MCF 10A (cell line): ENCODE results near the gene GGA3. TPM values are rescaled to one million over a fixed set of nuclear protein-coding genes. Genes with fewer than 3 reads are reported as not detected.
A peak's percentile ranks its signal among the peaks of the same experiment; 100 is the strongest.

Source experiments
- BruUV-seq: library from RNA; stranded (reverse); fragments of 400-500 nt; replicated peaks from 2 replicates; lab custom pipeline; 2021; lab: Mats Ljungman, UMichigan
- CTCF ChIA-PET: fragments of 300-600 bp; sonication (Branson Sonifier 250); formaldehyde crosslinking; extraction: SDS; loops from one replicate; lab custom pipeline; 2021; ENCODE audit warnings: antibody characterized with exemption, inconsistent platforms; lab: Yijun Ruan, JAX
- POLR2A ChIA-PET: fragments of 300-600, 350-650 bp; sonication (Branson Sonifier 250); formaldehyde crosslinking; extraction: SDS; loops from one replicate; lab custom pipeline; 2020; ENCODE audit warnings: antibody characterized with exemption, inconsistent platforms; lab: Yijun Ruan, JAX
- DNase-seq: peaks from one replicate; pipeline ENCODE4 v3.0.0-alpha.2; 2018; ENCODE audit not compliant: unreplicated experiment
- H3K27ac Mint-ChIP-seq: one replicate; pipeline ENCODE4 v1.8.0; 2022; ENCODE audit warnings: mild to moderate bottlenecking, low read depth, mixed read lengths; ENCODE audit not compliant: unreplicated experiment
- H3K27me3 Mint-ChIP-seq: one replicate; pipeline ENCODE4 v1.8.0; 2022; ENCODE audit warnings: mixed read lengths; ENCODE audit not compliant: insufficient read depth, unreplicated experiment
- H3K36me3 Mint-ChIP-seq: one replicate; pipeline ENCODE4 v1.8.0; 2022; ENCODE audit warnings: mild to moderate bottlenecking, moderate library complexity, mixed read lengths; ENCODE audit not compliant: insufficient read depth, unreplicated experiment
- H3K4me1 Mint-ChIP-seq: one replicate; pipeline ENCODE4 v1.8.0; 2022; ENCODE audit warnings: mixed read lengths; ENCODE audit not compliant: insufficient read depth, unreplicated experiment
- H3K4me3 Mint-ChIP-seq: one replicate; pipeline ENCODE4 v1.8.0; 2022; ENCODE audit warnings: mild to moderate bottlenecking, moderate library complexity, mixed read lengths; ENCODE audit not compliant: unreplicated experiment
- H3K9me3 Mint-ChIP-seq: one replicate; pipeline ENCODE4 v1.8.0; 2022; ENCODE audit warnings: mixed read lengths; ENCODE audit not compliant: unreplicated experiment
- CTCF ChIP-seq: fragments of 200-600 bp; IDR thresholded peaks from one replicate; pipeline ENCODE4 v1.8.0; 2022; ENCODE audit warnings: antibody characterized with exemption, mild to moderate bottlenecking; ENCODE audit not compliant: unreplicated experiment
- intact Hi-C: fragments of 100-400 bp; cut with micrococcal nuclease; formaldehyde crosslinking; loops from 2 replicates; pipeline ENCODE4 v1.14.1; 2022
- total RNA-seq: library from RNA; stranded (reverse); gene quantifications from 2 replicates; pipeline ENCODE4 v1.2.3, GENCODE V29; 2022

The GGA3 gene
- total RNA-seq, 1 experiment from 2014 or later, result 32.7 TPM

GRCh38 chr17:75266316-75267152 is 5.1 kb upstream of the GGA3 start:
- DNase-seq, result no peak
- no TSS peak for BruUV-seq
- intact Hi-C loops, result no loop called here
- Mint-ChIP-seq H3K4me3 (no peak overlapping the region), H3K27me3 (no peaks in the 10 kb centered on the region), H3K36me3 (peaks cover 51% of the 10 kb centered on the region), H3K4me1 (peaks cover 19% of the 10 kb centered on the region), H3K27ac (no peak overlapping the region), H3K9me3 (no peaks in the 10 kb centered on the region)
- TF ChIP-seq CTCF, result no peak
- ChIA-PET CTCF (interaction anchor here (0.5 kb wide), 1 partner anchor 306 kb away, joined by 3 read pairs; no protein-coding TSS in a partner anchor), POLR2A (interaction anchor here (0.7 to 1.4 kb wide), 3 partner anchors 11 to 142 kb away, joined by 3 to 5 read pairs (median 3); partner anchors contain the start of gene SLC25A19)

- peaks cover 59% of the 10 kb centered on the region for H3K36me3 Mint-ChIP-seq
- H3K4me1 Mint-ChIP-seq, result peaks cover 19% of the 10 kb centered on the region
- CTCF ChIA-PET, result interaction anchor here (0.9 kb wide), 1 partner anchor 24 kb away, joined by 3 read pairs; no protein-coding TSS in a partner anchor
- BruUV-seq, result no TSS peak
- POLR2A ChIA-PET, result interaction anchor here (1.4 kb wide), 1 partner anchor 24 kb away, joined by 5 read pairs; the partner anchor contains the start of gene SLC25A19
- H3K27ac Mint-ChIP-seq, result no peak overlapping the region
- TF ChIP-seq CTCF, result no peak
- no peak for DNase-seq
- no peaks in the 10 kb centered on the region for H3K27me3 Mint-ChIP-seq
- no peaks in the 10 kb centered on the region for H3K9me3 Mint-ChIP-seq
- intact Hi-C loops, result no loop called here
- H3K4me3 Mint-ChIP-seq, result no peak overlapping the region
Observed at GRCh38 chr17:75265614-75266315, 4.4 kb upstream of the GGA3 start.

GRCh38 chr17:75263055-75263454 is 1.6 kb upstream of the GGA3 start:
- peaks cover 60% of the 10 kb centered on the region for H3K36me3 Mint-ChIP-seq
- H3K4me1 Mint-ChIP-seq, result peaks cover 30% of the 10 kb centered on the region
- no peaks in the 10 kb centered on the region for H3K27me3 Mint-ChIP-seq
- DNase-seq, result no peak
- H3K27ac Mint-ChIP-seq, result no peak overlapping the region
- ChIA-PET POLR2A (interaction anchor here (0.6 to 6.0 kb wide), 16 partner anchors 9 to 422 kb away, joined by 3 to 142 read pairs (median 6); partner anchors contain the start of genes GRB2, MIF4GD, NUP85 and SLC25A19), CTCF (interaction anchor here (0.5 to 3.7 kb wide), 5 partner anchors 8 to 149 kb away, joined by 3 to 38 read pairs (median 3); partner anchors contain the start of gene MIF4GD)
- no peak for TF ChIP-seq CTCF
- BruUV-seq, result no TSS peak
- no peaks in the 10 kb centered on the region for H3K9me3 Mint-ChIP-seq
- intact Hi-C loops, result no loop called here
- H3K4me3 Mint-ChIP-seq, result peak overlapping the region; percentile 100
